Aorta (tissue), 5 donors: ENCODE measurements around the gene PLD5. TPM values are rescaled to one million over a fixed set of nuclear protein-coding genes. Genes with fewer than 3 reads are reported as not detected.

ENCODE experiments used
- ATAC-seq: fragments of 200-7000 bp; cut with Tn5 transposase; one replicate; pipeline ENCODE4 v1.9.1; 2022; ENCODE audit warnings: moderate library complexity; ENCODE audit not compliant: low FRiP score
- DNase-seq, 2 donors: peaks; one replicate each; pipeline ENCODE4 v3.0.0-alpha.2; 2020
- H3K27ac ChIP-seq, 2 donors: one replicate each; pipeline ENCODE4 v1.5.1; 2013; ENCODE audit warnings: low read length in 2 of 2, mild to moderate bottlenecking in 2 of 2, moderate library complexity in 2 of 2, control low read depth in 1 of 2, inconsistent platforms in 1 of 2, low read depth in 1 of 2
- H3K27me3 ChIP-seq, 2 donors: one replicate each; pipeline ENCODE4 v1.6.1; 2013; ENCODE audit warnings: control low read depth in 1 of 2, low read length in 1 of 2, mild to moderate bottlenecking in 1 of 2, moderate library complexity in 1 of 2; ENCODE audit not compliant: insufficient read depth in 2 of 2, control insufficient read depth in 1 of 2
- H3K36me3 ChIP-seq, 2 donors: one replicate each; pipeline ENCODE4 v1.6.1; 2013; ENCODE audit warnings: control low read depth in 1 of 2, low read length in 1 of 2, mild to moderate bottlenecking in 1 of 2; ENCODE audit not compliant: insufficient read depth in 2 of 2, control insufficient read depth in 1 of 2
- H3K4me1 ChIP-seq, 2 donors: one replicate each; pipeline ENCODE4 v1.6.1; 2013; ENCODE audit warnings: low read length in 2 of 2, control low read depth in 1 of 2, mild to moderate bottlenecking in 1 of 2, moderate library complexity in 1 of 2; ENCODE audit not compliant: insufficient read depth in 2 of 2, control insufficient read depth in 1 of 2
- H3K4me3 ChIP-seq, 2 donors: one replicate each; pipeline ENCODE4 v1.5.1; 2013; ENCODE audit warnings: low read length in 2 of 2, control low read depth in 1 of 2, mild to moderate bottlenecking in 1 of 2
- H3K9me3 ChIP-seq: one replicate; pipeline ENCODE4 v1.6.1; 2013; ENCODE audit warnings: mild to moderate bottlenecking, low read length; ENCODE audit not compliant: control insufficient read depth
- WGBS, 2 donors: extraction: QIAGEN DNeasy Blood & Tissue Kit; methylation state at CpG; one replicate each; pipeline ENCODE4 v1.1.7; 2013; 5-methylcytosine and 5-hydroxymethylcytosine counted together
- intact Hi-C, 2 donors: fragments of 100-400 bp; cut with DNase I; formaldehyde crosslinking; loops; one replicate each; pipeline versions ENCODE4 v1.14.2 to v1.15.0; 2022
- polyA plus RNA-seq, 2 donors: library from polyadenylated mRNA; stranded (reverse); fragments of 200-250 nt; gene quantifications; one replicate each; pipeline ENCODE4 v1.2.3, GENCODE V29; 2013
- total RNA-seq, 2 donors: library from RNA; stranded (reverse); fragmentation: NEBNext Ultra II Directional; extraction: Animal tissue kit (Norgen Biotek cat#: 25700); gene quantifications; one replicate each; pipeline ENCODE4 v1.2.1, GENCODE V29; 2021
- donor health status: healthy with polysubstance abuse.
- donor health status: Bipolar disorder and iron deficiency.
- donor health status: DM: no; HTN: no; CAD: no.
- donor health status: DM: no; HTN: no; CAD: no.
- donor health status: DM: yes; HTN: yes; CAD: no.

PLD5 gene
- total and polyA plus RNA-seq, 4 donors: 4.5 to 18.1 (median 10.1) TPM

DNA sequence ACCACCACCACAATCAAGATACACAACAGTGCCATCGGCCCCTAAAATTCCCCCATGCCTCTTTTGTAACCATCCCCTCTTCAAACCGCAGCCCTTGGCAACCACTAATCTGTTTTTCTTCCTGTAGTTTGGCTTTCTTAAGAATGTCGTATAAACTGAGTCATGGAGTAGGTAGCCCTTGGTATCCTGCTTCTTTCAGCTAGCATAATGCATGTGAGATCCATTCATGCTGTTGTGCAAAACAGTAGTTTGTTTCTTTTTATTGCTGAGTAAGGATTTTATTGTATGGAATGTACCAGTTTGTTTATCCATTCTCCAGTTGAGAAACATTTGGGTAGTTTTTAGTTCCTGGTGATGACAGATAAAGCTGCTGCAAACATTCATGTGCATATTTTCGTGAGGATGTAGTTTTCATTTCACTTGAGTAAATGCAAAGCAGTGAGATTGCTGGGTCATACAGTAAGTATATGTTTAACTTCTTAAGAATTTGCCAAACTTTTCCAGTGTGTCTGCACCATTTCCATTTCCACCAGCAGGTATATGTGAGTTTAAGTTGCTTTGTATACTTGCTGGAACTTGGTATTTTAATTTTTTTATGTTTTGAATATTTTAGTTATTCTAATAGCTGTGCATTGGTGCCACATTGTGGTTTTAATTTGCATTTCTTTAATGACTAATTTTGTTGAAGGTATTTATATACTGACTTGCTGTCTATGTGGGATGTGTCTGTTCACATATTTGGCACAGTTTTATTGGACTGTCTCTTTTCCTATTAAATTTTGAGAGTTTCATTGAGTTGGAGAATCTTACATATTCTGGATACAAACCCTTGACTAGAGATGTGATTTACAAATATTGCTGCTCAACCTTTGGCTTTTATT, 377.2 kb downstream of the PLD5 start:
- no peaks in the 10 kb centered on the region for H3K27me3 ChIP-seq
- ATAC-seq (no peak), DNase-seq (no peak)
- H3K9me3 ChIP-seq: peaks cover 2% of the 10 kb centered on the region
- intact Hi-C loops: no loop called here
- H3K4me1 ChIP-seq: no peaks in the 10 kb centered on the region
- H3K36me3 ChIP-seq: no peaks in the 10 kb centered on the region
- no peak overlapping the region for H3K4me3 ChIP-seq
- H3K27ac ChIP-seq: no peak overlapping the region
- 8 to 11% methylated on average over 4 of the region's 4 CpGs for WGBS, 2 donors

DNA sequence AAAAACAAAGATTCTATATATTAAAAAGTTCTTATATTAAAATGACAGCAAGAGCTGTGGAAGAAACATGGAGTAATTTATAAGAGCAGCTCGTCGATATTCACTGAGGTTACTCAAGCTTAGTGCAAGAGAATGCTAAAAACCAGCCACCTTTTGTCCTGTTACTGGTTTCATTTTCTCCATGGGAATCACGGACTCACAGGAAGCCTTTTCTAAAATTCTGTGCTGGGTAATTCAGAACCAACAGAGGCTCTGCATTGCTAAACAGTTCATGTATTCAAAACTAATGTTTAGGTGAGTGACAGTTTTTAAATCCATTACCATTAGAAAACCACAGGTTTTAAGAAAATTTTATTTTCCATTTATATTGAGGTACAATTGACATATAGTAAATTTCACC, 377.8 kb downstream of the PLD5 start:
- WGBS, 2 donors: 25% methylated on average over 3 of the region's 3 CpGs

DNA sequence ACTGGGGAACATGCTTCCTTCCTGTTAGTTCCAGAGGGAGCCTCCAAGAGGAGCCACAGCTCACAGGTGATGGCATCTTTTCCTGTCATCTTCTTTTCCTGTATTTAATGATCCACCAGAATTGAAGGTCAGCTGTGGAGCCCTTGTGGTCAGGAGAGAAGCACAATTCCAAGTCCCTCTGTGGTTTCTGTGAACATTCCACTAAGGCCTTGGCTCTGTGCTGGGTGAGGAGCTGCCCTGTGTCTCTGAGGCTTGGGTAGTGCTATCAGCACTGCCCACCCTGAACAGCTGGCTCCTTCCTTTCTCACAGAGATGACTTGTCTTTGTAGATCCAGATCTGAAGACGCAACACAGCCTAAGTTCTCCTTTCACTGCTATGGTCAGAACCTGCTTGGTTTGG, 383.7 kb downstream of the PLD5 start:
- H3K4me3 ChIP-seq: no peak overlapping the region
- H3K9me3 ChIP-seq: peaks cover 2% of the 10 kb centered on the region
- 78 to 80% methylated on average over 1 of the region's 1 CpG for WGBS, 2 donors
- H3K36me3 ChIP-seq: no peaks in the 10 kb centered on the region
- H3K27ac ChIP-seq: no peak overlapping the region
- DNase-seq (no peak), ATAC-seq (no peak)
- intact Hi-C loops: no loop called here
- no peaks in the 10 kb centered on the region for H3K27me3 ChIP-seq
- H3K4me1 ChIP-seq: no peaks in the 10 kb centered on the region

More for the DNA sequence above, 377.8 kb downstream of the PLD5 start:
- no peak overlapping the region for H3K4me3 ChIP-seq
- no peak overlapping the region for H3K27ac ChIP-seq
- intact Hi-C loops: no loop called here
- H3K36me3 ChIP-seq: no peaks in the 10 kb centered on the region
- ATAC-seq: no peak
- no peak for DNase-seq
- H3K27me3 ChIP-seq: no peaks in the 10 kb centered on the region
- H3K9me3 ChIP-seq: no peaks in the 10 kb centered on the region
- H3K4me1 ChIP-seq: no peaks in the 10 kb centered on the region

DNA sequence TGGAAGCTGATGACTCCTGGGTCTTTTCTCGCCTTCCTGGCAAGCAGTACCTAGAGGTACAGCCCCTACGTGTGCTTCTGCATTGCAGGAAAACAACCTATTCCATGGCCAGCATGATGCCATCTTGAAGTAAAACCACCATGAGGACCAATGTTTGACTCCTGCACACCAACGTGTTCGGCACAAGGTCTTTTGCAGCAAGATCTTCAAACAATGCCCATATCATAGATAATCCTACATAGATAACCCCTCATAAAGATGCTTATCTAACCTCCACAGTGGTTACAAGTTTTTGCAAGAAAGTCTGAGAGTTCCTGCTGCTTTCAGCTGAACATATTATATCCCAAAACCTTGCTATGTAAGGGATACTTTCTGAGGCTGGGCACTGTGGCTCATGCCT, 384.5 kb downstream of the PLD5 start:
- intact Hi-C loops: no loop called here
- Histone ChIP-seq H3K27ac (no peak overlapping the region), H3K27me3 (no peaks in the 10 kb centered on the region), H3K4me3 (no peak overlapping the region), H3K36me3 (no peaks in the 10 kb centered on the region), H3K9me3 (peaks cover 2% of the 10 kb centered on the region), H3K4me1 (no peaks in the 10 kb centered on the region)
- ATAC-seq (no peak), DNase-seq (no peak)
- WGBS, 2 donors: 75% methylated on average over 4 of the region's 4 CpGs

DNA sequence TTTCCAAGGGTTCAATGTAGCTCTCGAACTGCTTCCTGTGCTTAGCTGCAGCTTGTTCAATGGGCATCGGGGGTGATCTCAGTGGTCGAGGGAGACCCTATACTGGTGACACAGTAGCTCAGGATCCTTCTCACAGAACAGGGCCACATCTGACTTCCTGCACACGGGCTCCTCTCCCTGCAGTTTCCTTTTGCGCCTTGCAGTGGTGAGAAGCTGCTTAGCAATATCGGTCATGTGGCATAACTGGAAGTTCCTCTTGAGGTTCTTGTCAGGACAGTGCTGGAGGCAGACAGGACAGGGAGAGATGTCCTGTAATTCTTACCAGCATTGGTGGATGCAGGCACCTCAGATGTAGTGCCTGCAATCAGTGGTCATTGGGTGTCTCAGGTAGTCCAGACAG, 385.1 kb downstream of the PLD5 start:
- Histone ChIP-seq H3K4me1 (no peaks in the 10 kb centered on the region), H3K36me3 (no peaks in the 10 kb centered on the region), H3K27me3 (no peaks in the 10 kb centered on the region), H3K9me3 (peaks cover 5% of the 10 kb centered on the region), H3K27ac (no peak overlapping the region), H3K4me3 (no peak overlapping the region)
- 74 to 77% methylated on average over 6 of the region's 6 CpGs for WGBS, 2 donors
- ATAC-seq: no peak
- intact Hi-C loops: no loop called here
- DNase-seq: no peak

DNA sequence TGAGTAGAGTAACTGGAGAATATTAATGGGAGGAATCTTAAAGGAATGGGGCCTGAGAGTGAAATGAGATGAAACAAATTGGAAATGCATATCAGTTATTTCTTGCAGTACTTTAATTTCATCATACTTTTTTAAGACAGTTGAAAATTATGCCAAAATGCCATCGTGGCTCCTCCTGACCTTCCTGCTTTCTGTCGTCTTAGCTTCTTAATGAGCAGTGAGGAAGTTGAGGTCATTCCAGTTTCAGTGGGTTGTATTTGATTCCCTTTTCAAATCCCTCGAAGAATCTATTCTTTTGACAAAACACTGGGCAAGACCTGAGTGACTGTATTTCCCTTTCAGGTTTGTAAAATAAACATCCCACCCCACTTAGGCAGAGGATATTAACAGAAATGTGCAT, 390.7 kb downstream of the PLD5 start:
- H3K9me3 ChIP-seq: peaks cover 3% of the 10 kb centered on the region
- no peaks in the 10 kb centered on the region for H3K4me1 ChIP-seq
- no peaks in the 10 kb centered on the region for H3K36me3 ChIP-seq
- no peak for ATAC-seq
- H3K4me3 ChIP-seq: no peak overlapping the region
- H3K27me3 ChIP-seq: no peaks in the 10 kb centered on the region
- no peak overlapping the region for H3K27ac ChIP-seq
- intact Hi-C loops: no loop called here
- 52 to 59% methylated on average over 3 of the region's 3 CpGs for WGBS, 2 donors
- DNase-seq: no peak

DNA sequence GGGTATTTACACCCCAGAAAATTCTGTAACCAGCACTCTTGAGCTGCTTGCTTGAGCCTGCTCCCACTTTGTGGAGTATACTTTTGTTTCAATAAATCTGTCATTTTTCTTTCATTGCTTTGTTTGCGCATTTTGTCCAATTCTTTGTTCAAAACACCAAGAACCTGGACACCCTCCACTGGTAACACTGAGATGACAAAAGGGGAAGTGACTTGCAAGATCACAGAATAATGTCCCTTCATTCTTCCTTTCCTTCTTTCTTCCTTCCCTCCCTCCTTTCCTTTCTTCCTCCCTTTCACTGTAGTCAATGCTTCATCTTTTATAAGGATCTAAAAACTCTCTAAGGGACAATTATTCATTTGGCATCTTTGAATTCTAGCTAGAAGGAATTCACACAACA, 391.1 kb downstream of the PLD5 start:
- 90 to 100% methylated on average over 1 of the region's 1 CpG for WGBS, 2 donors
- intact Hi-C loops: no loop called here

DNA sequence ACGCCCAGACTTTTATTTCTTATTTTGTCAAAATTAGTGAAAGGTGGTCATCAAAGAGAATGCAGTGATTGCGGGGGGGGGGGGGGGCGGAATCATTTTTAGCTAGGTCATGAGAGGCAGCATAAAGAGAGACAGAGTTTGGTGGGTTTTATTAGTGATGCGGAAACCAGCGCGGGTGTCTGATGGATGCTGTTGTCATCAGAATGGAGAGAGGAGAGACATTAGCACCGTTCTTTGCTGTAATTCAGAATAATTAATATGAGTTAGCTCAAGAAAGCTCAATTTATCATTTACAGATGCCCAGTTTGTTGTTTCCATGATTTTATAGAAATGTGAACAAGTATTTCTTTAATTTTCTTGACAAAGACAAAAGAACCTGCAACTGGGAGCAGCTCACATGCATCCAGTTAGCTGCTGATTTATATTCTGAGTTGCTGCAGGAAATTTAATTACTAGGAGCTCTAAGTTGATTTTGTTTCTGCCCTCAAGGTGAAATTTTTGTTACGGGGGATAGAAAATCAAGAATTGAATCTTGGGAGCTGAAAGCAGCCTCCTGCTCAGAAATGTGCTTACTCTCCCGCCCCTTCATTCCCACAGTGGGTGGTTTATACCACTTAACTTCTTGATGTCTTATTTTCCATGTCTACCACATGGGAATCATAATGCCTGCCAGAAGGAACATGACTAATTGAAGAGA, 392.2 kb downstream of the PLD5 start:
- Histone ChIP-seq H3K36me3 (no peaks in the 10 kb centered on the region), H3K27ac (no peak overlapping the region), H3K4me3 (no peak overlapping the region), H3K9me3 (peaks cover 3% of the 10 kb centered on the region), H3K4me1 (no peaks in the 10 kb centered on the region), H3K27me3 (no peaks in the 10 kb centered on the region)
- 62 to 69% methylated on average over 8 to 9 of the region's 9 CpGs for WGBS, 2 donors
- ATAC-seq (no peak), DNase-seq (no peak)
- intact Hi-C loops: no loop called here

More for the DNA sequence above, 391.1 kb downstream of the PLD5 start:
- Histone ChIP-seq H3K27me3 (no peaks in the 10 kb centered on the region), H3K27ac (no peak overlapping the region), H3K4me3 (no peak overlapping the region), H3K9me3 (peaks cover 3% of the 10 kb centered on the region), H3K36me3 (no peaks in the 10 kb centered on the region), H3K4me1 (no peaks in the 10 kb centered on the region)
- no peak for ATAC-seq
- DNase-seq: no peak
